Measurements from ENCODE around the gene PLEKHF1. TPM values are rescaled to one million over a fixed set of nuclear protein-coding genes. Genes with fewer than 3 reads are reported as not detected.

PLEKHF1 gene
- total and polyA plus RNA-seq, 2 donors (not counting 1 experiment from before 2014, with no cell fraction given) = 5.5 to 9.8 TPM

DNA sequence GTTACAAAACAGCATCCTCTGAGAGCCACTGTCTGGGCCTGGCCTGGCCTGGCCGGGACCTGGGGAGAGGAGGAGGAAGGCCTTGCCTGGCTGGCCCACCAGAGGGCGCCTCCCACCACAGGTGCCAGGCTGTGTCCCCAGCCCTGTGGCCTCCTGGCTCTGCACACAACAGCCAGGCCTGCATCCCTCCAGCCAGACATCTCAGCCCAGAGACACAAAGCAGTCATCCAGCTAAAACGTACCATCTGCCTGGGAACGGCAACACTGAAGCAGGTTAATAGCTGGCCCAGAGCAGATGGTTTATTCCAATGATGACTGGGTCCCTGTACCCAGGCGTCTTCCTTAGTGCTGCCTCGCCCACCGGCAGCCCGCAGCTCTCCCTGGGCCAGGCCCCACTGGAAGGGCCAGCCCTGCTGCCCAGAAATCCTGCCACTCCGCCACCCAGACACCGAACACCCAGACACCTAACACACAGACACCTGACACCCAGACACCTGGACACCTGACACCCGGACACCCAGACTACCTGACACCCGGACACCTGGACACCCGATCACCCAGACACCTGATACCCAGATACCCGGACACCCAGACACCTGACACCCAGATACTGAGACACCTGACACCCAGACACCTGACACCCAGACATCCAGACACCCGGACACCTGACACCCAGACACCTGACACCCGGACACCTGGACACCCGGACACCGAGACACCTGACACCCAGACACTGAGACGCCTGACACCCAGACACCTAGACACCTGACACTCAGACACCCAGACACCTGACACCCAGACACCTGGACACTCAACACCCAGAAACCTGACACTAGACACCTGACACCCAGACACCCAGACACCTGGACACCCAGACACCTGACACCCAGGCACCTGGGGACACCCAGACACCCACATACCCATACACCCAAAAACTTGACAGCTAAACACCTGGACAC lies 29.7 kb downstream of the PLEKHF1 start:
- Mint-ChIP-seq H3K4me3 (no peak overlapping the region), H3K9me3 (ENCODE audit: insufficient read depth) (no peaks in the 10 kb centered on the region), H3K27ac (peak overlapping the region; percentile 62), H3K27me3 (no peaks in the 10 kb centered on the region), H3K4me1 (peaks cover 22% of the 10 kb centered on the region)
- DNase-seq = peak; percentile 81
- TF ChIP-seq EZH2 (IDR thresholded peaks at IDR 0.05; ENCODE audit: borderline replicate concordance, insufficient read depth, low read depth, low read length, poor library complexity, severe bottlenecking) = no peak
- TF ChIP-seq CTCF (IDR thresholded peaks at IDR 0.05) = peak; percentile 90
- no peaks in the 10 kb centered on the region for H4K20me1 ChIP-seq (ENCODE audit: control insufficient read depth, insufficient read depth, low read length, poor library complexity, severe bottlenecking)
- peaks cover 21 to 23% of the 10 kb centered on the region in 2 donors for H3K4me1 ChIP-seq (ENCODE audit: control insufficient read depth in 2 of 2, insufficient read depth in 2 of 2, low read length in 2 of 2)
- ATAC-seq (ENCODE audit: low read depth) = peak; percentile 97
- peak overlapping the region; percentile 25 for H3K4me2 ChIP-seq (replicated peaks; ENCODE audit: low read depth, low read length, poor library complexity, severe bottlenecking)
- H3K79me2 ChIP-seq (ENCODE audit: control insufficient read depth, insufficient read depth, low read length) = peaks cover 28% of the 10 kb centered on the region
- 79% methylated on average over 19 of the region's 19 CpGs for WGBS (ENCODE audit: insufficient coverage)
- H3K4me3 ChIP-seq (ENCODE audit: control extremely low read depth in 1 of 5, extremely low read depth in 1 of 5, insufficient read depth in 1 of 5, low read depth in 2 of 5, low read length in 4 of 5) = no peak overlapping the region
- H3K27me3 ChIP-seq (replicated peaks in 1 of 4; ENCODE audit: control extremely low read depth in 1 of 4, control insufficient read depth in 3 of 4, insufficient read depth in 4 of 4, low read length in 3 of 4) = no peaks in the 10 kb centered on the region
- CTCF ChIA-PET = interaction anchor here (0.7 to 5.0 kb wide), 16 partner anchors 10 to 176 kb away, joined by 3 to 50 read pairs (median 5); partner anchors contain the start of genes C19orf12, PLEKHF1 and POP4
- no peaks in the 10 kb centered on the region for H3K36me3 ChIP-seq (replicated peaks in 1 of 2; ENCODE audit: control extremely low read depth in 1 of 2, control insufficient read depth in 1 of 2, extremely low read depth in 1 of 2, insufficient read depth in 2 of 2, low read length in 1 of 2)
- POLR2A ChIA-PET = interaction anchor here (0.7 kb wide), 1 partner anchor 22 kb away, joined by 3 read pairs; no protein-coding TSS in a partner anchor
- H3K9ac ChIP-seq (ENCODE audit: low read length) = no peak overlapping the region
- H2AFZ ChIP-seq (ENCODE audit: insufficient read depth, low read depth, low read length, poor library complexity, severe bottlenecking) = no peak overlapping the region
- H3K27ac ChIP-seq (ENCODE audit: low read length in 2 of 2) = peak overlapping the region in 1 of 2 donors; percentile 49
- intact Hi-C loops (cut with micrococcal nuclease) = loop anchor here (1.0 to 2.0 kb wide), 2 partner anchors 21 to 30 kb away; partner anchors contain the start of gene PLEKHF1
- peaks cover 0 to 7% (median 5%) of the 10 kb centered on the region in 3 donors for H3K9me3 ChIP-seq (ENCODE audit: control extremely low read depth in 1 of 3, control insufficient read depth in 2 of 3, insufficient read depth in 1 of 3, low read length in 2 of 3)
